LNCAP (cell line): ENCODE measurements around the gene KRT81.

Experiments
- TF ChIP-seq, protein P1 (sequence below): fragments of 450-650 bp; IDR thresholded peaks from 2 replicates; pipeline ENCODE4 v1.5.1; 2017; ENCODE audit warnings: mild to moderate bottlenecking

The KRT81 gene

DNA sequence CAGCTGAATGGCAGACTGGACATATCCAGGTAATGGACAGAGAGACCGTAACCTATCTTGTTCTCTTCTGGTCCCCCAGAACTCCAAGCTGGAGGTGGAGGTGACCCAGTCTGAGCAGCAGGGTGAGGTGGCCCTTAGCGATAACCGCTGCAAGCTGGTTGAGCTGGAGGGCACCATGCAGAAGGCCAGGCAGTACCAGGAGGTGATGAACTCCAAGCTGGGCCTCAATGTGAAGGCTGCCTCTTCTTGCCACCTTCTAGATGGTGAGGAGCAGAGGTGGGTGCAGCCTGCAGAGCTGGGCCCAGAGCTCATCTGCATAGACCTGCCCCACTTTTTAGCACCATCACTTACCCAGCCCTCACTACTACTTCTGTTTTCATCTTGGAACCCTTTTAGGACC lies 24.1 kb downstream of the KRT81 start:
- TF ChIP-seq, protein P1, sequence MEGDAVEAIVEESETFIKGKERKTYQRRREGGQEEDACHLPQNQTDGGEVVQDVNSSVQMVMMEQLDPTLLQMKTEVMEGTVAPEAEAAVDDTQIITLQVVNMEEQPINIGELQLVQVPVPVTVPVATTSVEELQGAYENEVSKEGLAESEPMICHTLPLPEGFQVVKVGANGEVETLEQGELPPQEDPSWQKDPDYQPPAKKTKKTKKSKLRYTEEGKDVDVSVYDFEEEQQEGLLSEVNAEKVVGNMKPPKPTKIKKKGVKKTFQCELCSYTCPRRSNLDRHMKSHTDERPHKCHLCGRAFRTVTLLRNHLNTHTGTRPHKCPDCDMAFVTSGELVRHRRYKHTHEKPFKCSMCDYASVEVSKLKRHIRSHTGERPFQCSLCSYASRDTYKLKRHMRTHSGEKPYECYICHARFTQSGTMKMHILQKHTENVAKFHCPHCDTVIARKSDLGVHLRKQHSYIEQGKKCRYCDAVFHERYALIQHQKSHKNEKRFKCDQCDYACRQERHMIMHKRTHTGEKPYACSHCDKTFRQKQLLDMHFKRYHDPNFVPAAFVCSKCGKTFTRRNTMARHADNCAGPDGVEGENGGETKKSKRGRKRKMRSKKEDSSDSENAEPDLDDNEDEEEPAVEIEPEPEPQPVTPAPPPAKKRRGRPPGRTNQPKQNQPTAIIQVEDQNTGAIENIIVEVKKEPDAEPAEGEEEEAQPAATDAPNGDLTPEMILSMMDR = no peak

DNA sequence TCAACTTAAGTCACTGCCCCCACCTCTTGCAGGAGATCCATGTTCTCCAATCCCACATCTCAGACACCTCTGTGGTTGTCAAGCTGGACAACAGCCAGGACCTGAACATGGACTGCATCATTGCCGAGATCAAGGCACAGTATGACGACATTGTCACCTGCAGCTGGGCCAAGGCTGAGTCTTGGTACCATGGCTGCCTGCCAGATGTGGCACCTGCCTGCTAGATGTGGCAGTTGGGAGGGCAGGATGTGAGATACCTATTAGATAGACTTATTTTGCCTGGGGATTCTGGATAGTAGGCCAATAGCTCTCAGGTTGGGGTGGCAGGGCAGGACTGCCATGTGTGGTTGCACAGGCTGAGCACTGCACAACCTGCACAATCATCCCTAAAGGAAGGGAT lies 24.8 kb downstream of the KRT81 start:
- TF ChIP-seq, protein P1 = no peak

DNA sequence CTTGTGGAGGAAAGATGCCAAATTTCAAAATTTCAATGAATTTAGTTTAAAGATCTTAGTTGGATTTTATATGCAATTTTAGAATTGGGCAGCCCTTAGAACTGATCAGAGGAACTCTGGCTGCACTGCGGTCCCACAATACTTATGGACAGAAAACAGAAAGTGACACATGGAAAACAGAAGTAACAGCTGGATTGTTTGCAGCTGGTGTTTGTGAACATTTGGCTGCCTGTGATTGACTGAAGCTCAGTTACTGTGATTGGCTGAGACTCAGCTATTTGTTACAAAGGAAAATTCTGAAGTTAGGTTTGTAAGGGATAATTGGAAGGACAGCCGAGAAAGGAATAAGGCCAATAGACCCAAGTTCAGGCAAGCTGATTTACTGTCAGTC lies 26.9 kb downstream of the KRT81 start:
- TF ChIP-seq, protein P1 = no peak

DNA sequence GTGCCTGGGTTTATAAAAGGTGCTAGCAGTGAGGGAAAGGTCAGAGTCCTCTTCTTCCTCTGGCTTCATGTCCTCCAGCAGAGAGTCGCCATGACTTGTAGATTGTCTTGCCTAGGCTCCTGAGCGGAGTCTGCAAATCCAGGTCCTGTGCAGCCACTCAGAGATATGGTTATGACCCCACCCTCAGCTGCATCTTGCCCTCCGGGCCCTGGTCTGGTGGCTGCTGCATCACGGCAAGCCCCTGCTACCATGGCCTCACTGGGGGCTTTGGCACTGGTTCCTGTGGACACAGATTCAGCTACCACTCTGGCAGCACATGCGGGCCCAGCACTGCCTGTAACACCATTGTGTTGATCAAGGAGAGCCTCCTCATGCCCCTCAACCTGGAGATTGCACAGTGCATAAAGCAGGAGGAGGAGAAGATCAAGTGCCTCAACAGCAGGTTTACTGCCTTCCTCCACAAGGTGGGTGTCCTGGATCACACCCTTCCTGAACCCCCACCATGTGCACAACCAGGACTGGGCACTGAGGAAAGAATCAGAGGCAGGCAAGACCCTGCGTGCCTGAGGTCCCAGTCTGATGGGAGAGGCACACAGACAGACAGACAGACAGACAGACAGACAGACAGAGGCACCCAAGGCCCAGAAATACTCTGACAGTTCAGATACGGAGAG lies 27.4 kb downstream of the KRT81 start:
- TF ChIP-seq, protein P1 = no peak

DNA sequence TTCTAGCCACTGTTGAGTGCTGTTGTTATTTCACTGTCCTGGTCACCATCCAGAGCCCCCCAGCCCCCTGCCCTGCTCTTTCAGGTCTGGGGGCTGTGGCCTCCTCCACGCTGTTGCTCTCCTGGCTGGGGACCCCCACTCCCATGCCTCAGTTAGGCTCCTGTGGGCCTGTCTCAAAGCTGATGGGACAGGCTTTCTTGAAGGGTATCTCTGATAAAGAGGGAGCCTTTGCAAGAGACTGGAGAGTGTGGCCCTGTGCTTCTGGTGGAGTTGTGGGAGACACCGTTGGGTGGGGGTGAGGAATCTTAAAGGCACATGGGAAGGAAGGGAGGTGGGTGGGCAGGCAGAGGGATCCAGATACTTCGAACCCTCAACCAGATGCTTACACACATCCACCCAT lies 29.0 kb downstream of the KRT81 start:
- TF ChIP-seq, protein P1 = no peak

DNA sequence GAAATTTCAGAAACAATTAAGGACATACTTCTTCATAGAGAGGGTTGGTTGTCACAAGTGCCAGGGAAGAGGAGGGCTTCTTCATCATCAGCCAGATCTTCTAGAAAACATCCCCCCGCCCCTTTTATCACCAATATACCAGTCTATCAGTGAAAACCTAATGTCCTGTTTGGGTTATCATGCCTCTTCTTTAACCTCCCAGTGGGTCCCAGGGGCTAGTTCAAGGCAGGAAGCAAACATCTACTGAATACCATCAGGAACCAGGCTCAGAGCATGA lies 30.2 kb downstream of the KRT81 start:
- TF ChIP-seq, protein P1 = no peak

DNA sequence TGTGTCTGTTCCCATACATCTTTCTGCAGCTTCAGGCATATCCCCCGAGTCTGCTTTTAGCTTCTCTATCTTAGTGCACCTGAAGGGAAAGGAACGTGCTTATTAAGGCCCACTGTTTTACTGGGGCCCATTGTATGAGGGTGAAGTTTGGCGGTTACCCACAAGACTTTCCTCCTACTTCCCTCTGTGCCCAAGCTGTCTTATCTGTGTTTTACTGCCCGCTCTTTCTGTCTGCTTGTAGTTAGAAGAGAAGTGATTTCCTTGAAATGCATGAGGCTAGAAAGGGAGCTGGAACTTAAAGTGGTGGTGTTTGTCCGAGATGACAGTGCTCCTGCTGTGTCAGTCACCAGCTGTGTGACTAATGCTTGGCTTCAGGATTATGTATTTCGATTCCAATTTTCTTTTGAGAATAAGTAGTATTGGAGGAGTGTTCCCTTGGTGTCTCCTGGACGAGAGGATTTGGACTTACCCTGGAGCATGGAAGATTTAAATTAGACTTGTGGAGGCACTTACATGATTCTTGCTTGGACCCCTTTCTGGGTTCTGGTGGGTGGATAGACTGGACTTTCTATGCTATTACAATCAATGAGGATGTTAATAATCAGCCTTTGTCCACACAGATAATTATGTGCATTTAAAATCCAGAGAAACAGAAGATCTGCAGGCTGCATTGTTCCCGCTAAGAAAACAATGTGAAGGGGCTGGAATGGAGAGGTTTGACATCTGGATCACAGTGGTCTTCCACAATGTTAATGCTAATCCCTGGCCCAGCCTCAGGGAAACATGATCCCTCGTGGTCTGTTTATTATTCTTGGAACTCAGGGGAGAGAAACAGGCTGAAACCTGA lies 30.8 kb downstream of the KRT81 start:
- TF ChIP-seq, protein P1 = no peak
